ENCODE results near the gene POLDIP3.

DNA sequence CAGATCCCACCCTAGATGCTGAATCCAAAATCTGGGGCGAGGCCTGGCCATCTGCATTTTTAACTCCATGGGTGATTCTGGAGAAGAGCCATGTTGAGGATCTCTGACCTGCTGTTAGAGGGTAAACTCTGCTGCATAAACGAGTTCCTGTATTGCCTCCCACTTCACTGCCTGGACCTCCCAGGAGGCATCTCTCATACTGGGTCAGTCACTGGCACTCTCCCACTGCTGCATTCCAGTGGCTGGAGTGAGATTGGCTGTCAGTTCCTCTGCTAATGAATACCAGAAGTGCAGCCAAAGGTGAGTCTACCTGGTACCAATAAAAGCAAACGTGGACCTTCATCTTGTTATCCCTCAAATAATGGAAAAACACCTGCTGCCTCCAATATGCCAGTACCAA lies 10.3 kb downstream of the POLDIP3 start:
- TF ChIP-seq, protein P1, sequence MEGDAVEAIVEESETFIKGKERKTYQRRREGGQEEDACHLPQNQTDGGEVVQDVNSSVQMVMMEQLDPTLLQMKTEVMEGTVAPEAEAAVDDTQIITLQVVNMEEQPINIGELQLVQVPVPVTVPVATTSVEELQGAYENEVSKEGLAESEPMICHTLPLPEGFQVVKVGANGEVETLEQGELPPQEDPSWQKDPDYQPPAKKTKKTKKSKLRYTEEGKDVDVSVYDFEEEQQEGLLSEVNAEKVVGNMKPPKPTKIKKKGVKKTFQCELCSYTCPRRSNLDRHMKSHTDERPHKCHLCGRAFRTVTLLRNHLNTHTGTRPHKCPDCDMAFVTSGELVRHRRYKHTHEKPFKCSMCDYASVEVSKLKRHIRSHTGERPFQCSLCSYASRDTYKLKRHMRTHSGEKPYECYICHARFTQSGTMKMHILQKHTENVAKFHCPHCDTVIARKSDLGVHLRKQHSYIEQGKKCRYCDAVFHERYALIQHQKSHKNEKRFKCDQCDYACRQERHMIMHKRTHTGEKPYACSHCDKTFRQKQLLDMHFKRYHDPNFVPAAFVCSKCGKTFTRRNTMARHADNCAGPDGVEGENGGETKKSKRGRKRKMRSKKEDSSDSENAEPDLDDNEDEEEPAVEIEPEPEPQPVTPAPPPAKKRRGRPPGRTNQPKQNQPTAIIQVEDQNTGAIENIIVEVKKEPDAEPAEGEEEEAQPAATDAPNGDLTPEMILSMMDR (IDR thresholded peaks at IDR 0.05; ENCODE audit: low read length), result no peak
- TF ChIP-seq EZH2phosphoT487 (IDR thresholded peaks at IDR 0.05; ENCODE audit: low read length), result no peak

All from MM.1S (cell line).